Stimulated activated CD8-positive, alpha-beta memory T cell treated with anti-CD3 and anti-CD28 coated beads, Interleukin-4, amount 100 ng/mL, for 24 hours (primary cell): ENCODE measurements around the gene GCG.

Experiments
- DNase-seq: peaks from one replicate; pipeline ENCODE4 v3.0.0-alpha.2; 2020; ENCODE audit warnings: low read depth

GCG gene

GRCh38 chr2:162099836-162100235, 52.2 kb downstream of the GCG start:
- DNase-seq, result no peak
